ENCODE measurements around the gene CC2D1A. TPM values are rescaled to one million over a fixed set of nuclear protein-coding genes. Genes with fewer than 3 reads are reported as not detected.
"Not testable (repeated sequence)": the region's sequence is repeated elsewhere in the genome, so short reads cannot be mapped to it uniquely, and the experiment has no call there.

Gene CC2D1A
- total and polyA plus RNA-seq, 2 experiments from 2014 or later = 15.8 to 20.6 TPM

DNA sequence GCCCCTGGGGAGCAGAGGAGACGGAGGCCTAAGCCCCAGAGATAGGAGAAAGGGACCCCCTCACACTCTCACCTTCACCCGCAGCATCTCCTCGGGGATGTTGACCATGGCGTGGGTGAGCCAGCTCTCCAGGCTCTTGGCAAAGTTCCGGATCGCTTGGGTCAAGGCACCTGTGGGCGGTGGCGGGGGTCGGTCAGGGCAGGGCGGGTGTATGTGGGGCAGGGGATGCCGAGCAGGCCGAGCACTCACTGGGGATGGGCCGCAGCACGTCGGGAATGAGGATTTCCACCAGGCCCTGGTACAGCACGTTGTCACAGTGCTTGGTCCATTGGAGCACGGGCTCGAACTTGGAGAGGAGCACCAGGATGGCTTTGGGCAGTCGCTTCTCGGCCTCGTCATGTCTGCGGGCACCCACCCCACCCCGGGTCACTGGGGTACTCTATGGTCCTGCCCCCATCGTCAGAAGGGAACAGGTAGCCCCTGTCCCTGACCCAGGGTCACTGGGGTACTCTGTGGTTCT is 59.4 kb downstream of the CC2D1A start:
- H3K9me2 ChIP-seq (ENCODE audit: insufficient read depth) = no peaks in the 10 kb centered on the region
- 89 to 95% methylated on average over 15 to 24 of the region's 24 CpGs for WGBS, 2 experiments (ENCODE audit: low coverage in 1 of 2, low lambda C conversion rate in 2 of 2, missing lambda C conversion rate in 2 of 2)
- H3K4me3 ChIP-seq = no peak overlapping the region
- H3K4me2 ChIP-seq (ENCODE audit: unreplicated experiment) = no peak overlapping the region
- no peak overlapping the region for H3K9ac ChIP-seq
- in situ Hi-C loops (cut with MboI) = no loop called here
- no peaks in the 10 kb centered on the region for H3K36me3 ChIP-seq (ENCODE audit: low read depth)
- no peak overlapping the region for H3K27ac ChIP-seq
- H2AFZ ChIP-seq = no peak overlapping the region
- H3K79me2 ChIP-seq (ENCODE audit: insufficient read depth) = no peaks in the 10 kb centered on the region
- no peaks in the 10 kb centered on the region for H3K9me3 ChIP-seq (ENCODE audit: low read depth)
- peaks cover 9% of the 10 kb centered on the region; the same call in 1 of the 2 replicates for H3F3A ChIP-seq (ENCODE audit: insufficient read depth)
- no peak for DNase-seq
- no peak for TF ChIP-seq EZH2phosphoT487 (IDR thresholded peaks at IDR 0.05; ENCODE audit: insufficient read depth, low read depth)
- TF ChIP-seq EZH2 (IDR thresholded peaks at IDR 0.05; ENCODE audit: insufficient read depth, poor library complexity, severe bottlenecking) = no peak
- no peaks in the 10 kb centered on the region for H3K4me1 ChIP-seq (ENCODE audit: insufficient read depth)
- no peaks in the 10 kb centered on the region for H4K20me1 ChIP-seq (ENCODE audit: insufficient read depth)
- H3K27me3 ChIP-seq (replicated peaks; ENCODE audit: insufficient read depth) = no peaks in the 10 kb centered on the region

- DNase-seq = no peak
- TF ChIP-seq EZH2 (IDR thresholded peaks at IDR 0.05; ENCODE audit: insufficient read depth, poor library complexity, severe bottlenecking) = no peak
- TF ChIP-seq EZH2phosphoT487 (IDR thresholded peaks at IDR 0.05; ENCODE audit: insufficient read depth, low read depth) = no peak
- WGBS, 2 experiments (ENCODE audit: low coverage in 1 of 2, low lambda C conversion rate in 2 of 2, missing lambda C conversion rate in 2 of 2) = 89 to 92% methylated on average over 18 to 19 of the region's 20 CpGs
- Histone ChIP-seq H3K9me2 (ENCODE audit: insufficient read depth) (no peaks in the 10 kb centered on the region), H3K9me3 (ENCODE audit: low read depth) (no peaks in the 10 kb centered on the region), H4K20me1 (ENCODE audit: insufficient read depth) (no peaks in the 10 kb centered on the region), H3K79me2 (ENCODE audit: insufficient read depth) (no peaks in the 10 kb centered on the region), H3K4me3 (no peak overlapping the region), H3K27ac (no peak overlapping the region), H3F3A (ENCODE audit: insufficient read depth) (peaks cover 9% of the 10 kb centered on the region; the same call in 1 of the 2 replicates), H3K27me3 (replicated peaks; ENCODE audit: insufficient read depth) (no peaks in the 10 kb centered on the region), H3K4me2 (ENCODE audit: unreplicated experiment) (no peak overlapping the region), H3K36me3 (ENCODE audit: low read depth) (no peaks in the 10 kb centered on the region), H3K9ac (no peak overlapping the region), H2AFZ (no peak overlapping the region), H3K4me1 (ENCODE audit: insufficient read depth) (no peaks in the 10 kb centered on the region)
- in situ Hi-C loops (cut with MboI) = no loop called here
Measured at GRCh38 chr19:13965926-13966683, 60.1 kb downstream of the CC2D1A start.

GRCh38 chr19:13966684-13967128 is 60.7 kb downstream of the CC2D1A start:
- Histone ChIP-seq H3F3A (ENCODE audit: insufficient read depth) (peaks cover 5% of the 10 kb centered on the region; the same call in 1 of the 2 replicates), H3K4me1 (ENCODE audit: insufficient read depth) (no peaks in the 10 kb centered on the region), H3K27me3 (replicated peaks; ENCODE audit: insufficient read depth) (no peaks in the 10 kb centered on the region), H3K79me2 (ENCODE audit: insufficient read depth) (no peaks in the 10 kb centered on the region), H3K27ac (no peak overlapping the region), H2AFZ (no peak overlapping the region), H3K9ac (no peak overlapping the region), H3K9me3 (ENCODE audit: low read depth) (no peaks in the 10 kb centered on the region), H4K20me1 (ENCODE audit: insufficient read depth) (no peaks in the 10 kb centered on the region), H3K36me3 (ENCODE audit: low read depth) (no peaks in the 10 kb centered on the region), H3K4me2 (ENCODE audit: unreplicated experiment) (no peak overlapping the region), H3K9me2 (ENCODE audit: insufficient read depth) (no peaks in the 10 kb centered on the region), H3K4me3 (no peak overlapping the region)
- TF ChIP-seq EZH2phosphoT487 (IDR thresholded peaks at IDR 0.05; ENCODE audit: insufficient read depth, low read depth) (no peak), EZH2 (IDR thresholded peaks at IDR 0.05; ENCODE audit: insufficient read depth, poor library complexity, severe bottlenecking) (no peak)
- 85 to 92% methylated on average over 11 to 14 of the region's 14 CpGs for WGBS, 2 experiments (ENCODE audit: low coverage in 1 of 2, low lambda C conversion rate in 2 of 2, missing lambda C conversion rate in 2 of 2)
- in situ Hi-C loops (cut with MboI) = no loop called here
- DNase-seq = no peak

- 98 to 99% methylated on average over 8 of the region's 8 CpGs for WGBS, 2 experiments (ENCODE audit: low coverage in 1 of 2, low lambda C conversion rate in 2 of 2, missing lambda C conversion rate in 2 of 2)
- H3K9me2 ChIP-seq (ENCODE audit: insufficient read depth); H2AFZ ChIP-seq; H3K4me3 ChIP-seq; H3K79me2 ChIP-seq (ENCODE audit: insufficient read depth); H3K4me2 ChIP-seq (ENCODE audit: unreplicated experiment); H3K27me3 ChIP-seq (replicated peaks; ENCODE audit: insufficient read depth); H3K27ac ChIP-seq; H4K20me1 ChIP-seq (ENCODE audit: insufficient read depth); H3K4me1 ChIP-seq (ENCODE audit: insufficient read depth); DNase-seq; H3K36me3 ChIP-seq (ENCODE audit: low read depth); H3K9me3 ChIP-seq (ENCODE audit: low read depth); H3K9ac ChIP-seq; in situ Hi-C loops (cut with MboI); H3F3A ChIP-seq (ENCODE audit: insufficient read depth): not testable (repeated sequence)
Measured at GRCh38 chr19:13967206-13967605, 61.2 kb downstream of the CC2D1A start.
